ENCODE measurements around the gene UTP15. TPM values are rescaled to one million over a fixed set of nuclear protein-coding genes. Genes with fewer than 3 reads are reported as not detected.

The UTP15 gene
- polyA plus RNA-seq, 3 donors = 12.3 to 16.5 (median 16.3) TPM

DNA sequence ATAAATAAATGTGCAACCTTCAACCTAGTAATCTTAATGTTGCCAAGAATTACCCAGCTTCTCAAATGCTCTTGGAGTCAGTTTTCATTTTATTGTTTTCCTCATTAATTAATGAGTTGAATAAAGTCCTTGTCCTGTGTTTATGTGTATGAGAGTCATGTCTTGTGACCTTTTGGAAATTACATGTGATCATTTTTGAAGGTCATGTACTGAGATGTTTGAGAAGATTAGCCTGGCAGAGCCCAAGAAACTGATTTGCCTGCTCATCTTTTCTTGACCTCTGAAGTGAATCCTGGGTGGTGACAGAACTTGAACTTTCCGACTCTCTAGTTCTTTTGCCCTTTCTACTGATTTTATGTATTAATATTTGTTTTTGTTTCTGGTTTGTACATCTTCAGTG is 15.5 kb upstream of the UTP15 start:
- DNase-seq (ENCODE audit: extremely low read depth in 1 of 11, low read depth in 9 of 11, low spot score in 4 of 11) = no peak

GRCh38 chr5:73552642-73553041 is 12.9 kb upstream of the UTP15 start:
- DNase-seq (ENCODE audit: extremely low read depth in 1 of 11, low read depth in 9 of 11, low spot score in 4 of 11) = no peak

DNA sequence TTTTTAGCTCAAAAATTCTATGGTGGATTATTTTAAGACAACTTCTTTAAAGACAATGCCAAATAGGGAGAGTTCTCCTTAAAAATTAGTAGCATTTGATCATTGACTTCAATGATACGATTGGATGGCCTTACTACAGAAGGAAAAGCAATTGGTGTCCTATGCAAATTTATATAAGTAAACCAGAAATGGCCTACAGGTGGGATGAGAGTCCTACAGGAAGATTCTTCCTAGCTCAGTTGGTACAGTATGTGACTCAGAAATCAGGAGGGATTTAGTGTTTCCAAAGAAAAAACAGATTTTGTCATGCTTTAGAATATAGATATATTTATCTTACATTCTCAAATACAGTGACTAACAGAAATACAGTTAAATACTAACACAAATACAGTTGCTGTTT is 6.6 kb upstream of the UTP15 start:
- no peak for DNase-seq (ENCODE audit: extremely low read depth in 1 of 11, low read depth in 9 of 11, low spot score in 4 of 11)

- DNase-seq (ENCODE audit: extremely low read depth in 1 of 11, low read depth in 9 of 11, low spot score in 4 of 11) = no peak
Observed at GRCh38 chr5:73564018-73564417, 1.5 kb upstream of the UTP15 start.

GRCh38 chr5:73564675-73565074 is 868 bp upstream of the UTP15 start:
- DNase-seq (ENCODE audit: extremely low read depth in 1 of 11, low read depth in 9 of 11, low spot score in 4 of 11) = peak in 3 of 11 donors; percentile 3 to 12 (median 10)

DNA sequence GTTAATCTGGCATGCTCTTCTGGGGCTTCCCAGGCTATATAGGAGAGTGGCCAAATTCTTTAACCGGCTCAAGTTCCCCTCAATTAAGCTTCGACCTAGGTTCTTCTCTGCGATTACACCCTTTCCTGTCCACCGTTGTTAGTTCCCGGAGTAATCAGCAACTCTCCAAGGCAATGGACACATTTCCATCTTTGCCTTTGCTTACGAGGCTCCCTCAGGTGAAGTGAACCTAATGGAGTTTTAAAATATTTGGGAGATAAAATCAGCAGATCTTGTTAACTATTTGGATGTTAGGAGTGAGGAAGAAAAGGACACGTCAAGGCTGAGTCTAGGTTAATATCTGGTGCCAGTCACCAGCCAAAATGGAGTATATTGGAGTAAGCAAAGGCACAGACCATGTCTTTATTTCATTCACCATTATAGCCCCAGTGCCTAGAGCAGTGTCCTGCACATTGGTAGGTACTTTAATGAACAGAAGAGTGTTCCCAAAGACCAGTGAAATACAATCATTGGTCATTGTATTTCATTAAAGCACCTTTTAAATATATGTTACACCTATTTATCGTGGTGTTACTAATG is 515 bp downstream of the UTP15 start:
- DNase-seq (ENCODE audit: extremely low read depth in 1 of 11, low read depth in 9 of 11, low spot score in 4 of 11) = no peak

GRCh38 chr5:73582285-73583145 is 17.0 kb downstream of the UTP15 start:
- no peak for DNase-seq (ENCODE audit: extremely low read depth in 1 of 11, low read depth in 9 of 11, low spot score in 4 of 11)

DNA sequence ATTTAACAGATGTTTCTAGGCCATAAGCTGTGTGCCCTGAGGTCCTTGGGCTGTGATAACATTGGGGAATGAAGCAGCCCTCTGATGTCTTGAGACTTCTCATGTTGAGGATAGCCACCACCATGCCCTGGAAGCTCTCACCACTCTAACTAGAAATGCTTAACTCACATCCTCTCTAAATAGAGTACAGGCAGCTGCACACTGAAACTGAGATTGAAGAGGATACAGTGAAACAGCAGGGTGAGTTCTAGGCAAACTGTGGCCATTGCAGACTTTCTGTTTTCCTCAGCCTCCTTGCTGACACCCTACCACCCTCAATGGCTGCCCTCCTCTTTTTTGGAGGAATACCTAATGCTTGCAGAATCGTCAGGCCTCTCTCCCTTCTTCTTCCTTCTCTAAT is 22.4 kb downstream of the UTP15 start:
- no peak for DNase-seq (ENCODE audit: extremely low read depth in 1 of 11, low read depth in 9 of 11, low spot score in 4 of 11)

DNA sequence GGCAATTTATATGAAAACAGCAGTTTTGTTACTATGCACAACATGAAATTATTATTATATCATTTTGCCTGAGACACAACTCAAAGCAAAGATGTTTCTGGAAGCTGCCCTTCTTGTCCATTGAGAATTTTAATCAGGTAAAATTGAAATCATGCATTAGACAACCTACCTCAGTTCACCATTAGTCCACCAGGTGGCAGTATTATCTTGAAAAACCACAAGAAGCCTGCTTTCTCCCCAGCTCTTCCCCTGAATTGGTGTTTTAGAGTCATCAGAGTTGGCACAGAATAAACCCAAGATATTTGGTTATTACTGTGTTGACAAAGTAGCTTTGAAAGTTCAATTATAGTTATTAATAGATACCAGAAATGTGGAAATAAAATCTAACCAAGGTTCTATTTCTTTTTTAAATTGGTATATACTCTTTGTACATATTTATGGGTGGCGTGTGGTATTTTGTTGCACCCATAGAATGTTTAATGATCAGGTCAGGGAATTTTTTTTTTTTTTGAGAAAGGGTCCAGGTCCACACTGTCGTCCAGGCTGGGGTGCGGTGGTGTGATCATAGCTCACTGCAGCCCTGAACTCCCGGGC is 25.7 kb downstream of the UTP15 start:
- DNase-seq (ENCODE audit: extremely low read depth in 1 of 11, low read depth in 9 of 11, low spot score in 4 of 11) = peak; percentile 39 to 76 (median 66)

DNA sequence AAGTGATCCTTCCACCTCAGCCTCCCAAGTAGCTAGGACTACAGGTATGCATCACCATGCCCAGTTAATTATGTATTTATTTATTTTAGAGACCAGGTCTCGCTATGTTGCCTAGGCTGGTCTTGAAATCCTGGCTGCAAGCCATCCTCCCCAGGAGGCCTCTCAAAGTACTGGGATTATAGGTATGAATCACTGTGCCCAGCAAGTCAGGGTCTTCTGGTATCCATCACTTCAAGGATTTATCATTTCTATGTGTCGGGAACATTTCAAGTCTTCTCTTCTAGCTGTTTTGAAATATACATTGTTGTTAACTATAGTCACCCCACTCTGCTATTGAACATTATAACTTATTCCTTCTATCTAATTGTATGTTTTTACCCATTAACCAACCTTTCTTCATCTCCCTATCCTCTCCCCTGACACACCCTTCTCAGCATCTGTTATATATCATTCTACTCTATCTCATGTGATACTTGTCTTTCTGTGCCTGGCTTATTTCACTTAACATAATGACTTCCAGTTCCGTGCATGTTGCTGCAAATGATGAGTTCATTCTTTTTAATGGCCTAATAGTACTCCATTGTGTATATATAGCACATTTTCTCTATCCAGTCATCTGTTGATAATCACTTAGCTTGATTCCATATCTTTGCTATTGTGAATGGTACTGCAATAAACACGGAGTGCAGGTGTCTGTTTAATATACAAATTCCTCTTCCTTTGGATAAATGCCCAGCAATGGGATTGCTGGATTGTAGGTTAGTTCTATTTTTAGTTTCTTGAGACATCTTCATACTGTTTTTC is 26.4 kb downstream of the UTP15 start:
- no peak for DNase-seq (ENCODE audit: extremely low read depth in 1 of 11, low read depth in 9 of 11, low spot score in 4 of 11)

DNA sequence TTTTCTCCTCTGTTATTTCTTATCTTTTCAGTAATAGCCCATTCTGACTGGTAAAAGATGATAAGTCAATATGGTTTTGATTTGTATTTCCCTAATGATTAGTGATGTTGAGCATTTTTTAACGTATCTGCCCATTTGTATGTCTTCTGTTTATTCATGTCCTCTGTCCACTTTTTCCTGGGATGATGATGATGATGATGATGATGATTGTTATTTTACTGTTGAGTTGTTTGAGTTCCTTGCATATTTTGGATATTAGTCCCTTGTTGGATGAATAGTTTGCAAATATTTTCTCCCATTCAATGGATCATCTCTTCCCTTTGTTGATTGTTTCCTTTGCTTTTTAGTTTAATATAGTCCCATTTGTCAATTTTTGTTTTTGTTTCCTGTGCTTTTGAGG is 27.0 kb downstream of the UTP15 start:
- no peak for DNase-seq (ENCODE audit: extremely low read depth in 1 of 11, low read depth in 9 of 11, low spot score in 4 of 11)

DNA sequence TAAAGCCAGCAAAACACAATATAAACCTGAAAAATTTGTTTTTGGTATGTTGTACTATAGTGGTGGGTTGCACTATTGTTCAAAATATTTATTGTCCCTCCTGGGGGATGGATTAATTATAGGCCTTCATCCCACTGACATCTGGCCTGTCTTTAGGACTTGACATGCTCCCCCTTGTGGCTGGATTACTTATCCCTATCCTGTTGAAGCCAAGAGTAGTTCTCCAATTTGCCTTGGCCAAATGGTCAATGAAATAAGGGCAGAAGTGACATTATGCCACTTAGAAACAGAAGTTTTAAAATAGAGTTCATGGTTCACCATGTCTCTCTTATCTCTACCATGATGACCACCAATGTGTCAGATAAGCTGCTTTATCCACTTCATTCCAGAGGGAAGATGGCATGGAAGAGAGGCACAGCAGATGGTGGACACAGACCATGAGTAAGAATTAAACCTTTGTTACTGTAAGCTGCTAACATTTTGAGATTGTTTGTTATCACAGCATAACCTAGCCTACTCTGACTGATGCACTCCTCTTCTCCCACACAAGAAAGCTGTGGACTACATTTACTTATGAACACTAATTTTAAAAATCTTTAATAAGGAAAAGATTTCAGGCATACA is 31.3 kb downstream of the UTP15 start:
- DNase-seq (ENCODE audit: extremely low read depth in 1 of 11, low read depth in 9 of 11, low spot score in 4 of 11) = peak in 1 of 11 donors; percentile 4

GRCh38 chr5:73599380-73599779 is 33.8 kb downstream of the UTP15 start:
- DNase-seq (ENCODE audit: extremely low read depth in 1 of 11, low read depth in 9 of 11, low spot score in 4 of 11) = no peak

GRCh38 chr5:73603998-73604397 is 38.5 kb downstream of the UTP15 start:
- DNase-seq (ENCODE audit: extremely low read depth in 1 of 11, low read depth in 9 of 11, low spot score in 4 of 11) = no peak

GRCh38 chr5:73605223-73606087 is 39.9 kb downstream of the UTP15 start:
- DNase-seq (ENCODE audit: extremely low read depth in 1 of 11, low read depth in 9 of 11, low spot score in 4 of 11) = no peak

DNA sequence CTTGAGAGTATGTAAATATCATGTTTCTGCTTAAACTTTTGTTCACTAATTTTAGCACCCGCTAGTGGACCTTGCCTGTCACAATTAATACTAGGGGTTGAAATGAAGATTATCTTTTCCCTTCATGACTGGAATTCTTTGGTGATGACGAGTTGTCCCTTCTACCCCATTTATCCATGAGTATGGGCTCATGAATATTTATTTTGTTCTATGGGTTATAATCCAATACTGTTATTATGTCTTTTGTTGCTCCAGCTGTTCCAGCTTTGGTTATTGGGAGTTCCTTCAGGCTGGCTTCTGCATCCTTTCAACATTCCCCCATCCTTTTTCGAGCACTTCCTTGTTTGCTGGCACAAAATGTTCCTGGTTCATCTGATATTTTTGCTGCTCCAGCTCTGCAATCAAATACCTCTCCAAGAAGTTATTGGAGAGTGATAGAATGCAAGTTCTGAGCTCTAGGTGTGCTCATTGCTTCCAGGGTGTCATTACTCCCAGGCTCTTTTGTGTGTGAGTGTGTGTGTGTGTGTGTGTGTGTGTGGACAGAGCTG is 40.7 kb downstream of the UTP15 start:
- DNase-seq (ENCODE audit: extremely low read depth in 1 of 11, low read depth in 9 of 11, low spot score in 4 of 11) = no peak

- no peak for DNase-seq (ENCODE audit: extremely low read depth in 1 of 11, low read depth in 9 of 11, low spot score in 4 of 11)
Observed at GRCh38 chr5:73607228-73607627, 41.7 kb downstream of the UTP15 start.

GRCh38 chr5:73612799-73613198 is 47.3 kb downstream of the UTP15 start:
- DNase-seq (ENCODE audit: extremely low read depth in 1 of 11, low read depth in 9 of 11, low spot score in 4 of 11) = no peak

All from renal cortex interstitium (tissue), 11 donors.